Measurements from ENCODE around the gene EPC1.
"Not testable (repeated sequence)": the region's sequence is repeated elsewhere in the genome, so short reads cannot be mapped to it uniquely, and the experiment has no call there.

Gene EPC1

DNA sequence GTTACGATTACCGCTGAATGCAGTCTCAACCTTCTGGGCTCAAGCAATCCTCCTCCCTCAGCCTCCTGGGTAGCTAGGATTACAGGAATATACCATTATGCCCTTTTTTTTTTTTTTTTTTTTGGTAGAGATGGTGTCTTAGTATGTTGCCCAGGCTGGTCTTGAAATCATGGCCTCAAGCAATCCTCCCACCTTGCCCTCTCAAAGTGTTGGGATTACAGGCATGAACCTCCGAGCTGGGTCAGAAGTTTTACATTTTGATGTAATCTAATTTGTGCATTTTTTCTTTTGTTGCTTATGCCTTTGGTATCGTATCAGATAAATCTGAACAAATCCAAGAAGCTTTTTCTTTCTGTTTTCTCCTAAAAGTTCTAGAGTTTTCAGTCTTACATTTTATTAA, 87.4 kb downstream of the EPC1 start:
- no peak overlapping the region for H3K4me3 ChIP-seq (ENCODE audit: low read length)
- DNase-seq (ENCODE audit: low read depth), result no peak
- TF ChIP-seq, protein P1, sequence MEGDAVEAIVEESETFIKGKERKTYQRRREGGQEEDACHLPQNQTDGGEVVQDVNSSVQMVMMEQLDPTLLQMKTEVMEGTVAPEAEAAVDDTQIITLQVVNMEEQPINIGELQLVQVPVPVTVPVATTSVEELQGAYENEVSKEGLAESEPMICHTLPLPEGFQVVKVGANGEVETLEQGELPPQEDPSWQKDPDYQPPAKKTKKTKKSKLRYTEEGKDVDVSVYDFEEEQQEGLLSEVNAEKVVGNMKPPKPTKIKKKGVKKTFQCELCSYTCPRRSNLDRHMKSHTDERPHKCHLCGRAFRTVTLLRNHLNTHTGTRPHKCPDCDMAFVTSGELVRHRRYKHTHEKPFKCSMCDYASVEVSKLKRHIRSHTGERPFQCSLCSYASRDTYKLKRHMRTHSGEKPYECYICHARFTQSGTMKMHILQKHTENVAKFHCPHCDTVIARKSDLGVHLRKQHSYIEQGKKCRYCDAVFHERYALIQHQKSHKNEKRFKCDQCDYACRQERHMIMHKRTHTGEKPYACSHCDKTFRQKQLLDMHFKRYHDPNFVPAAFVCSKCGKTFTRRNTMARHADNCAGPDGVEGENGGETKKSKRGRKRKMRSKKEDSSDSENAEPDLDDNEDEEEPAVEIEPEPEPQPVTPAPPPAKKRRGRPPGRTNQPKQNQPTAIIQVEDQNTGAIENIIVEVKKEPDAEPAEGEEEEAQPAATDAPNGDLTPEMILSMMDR (conservative IDR thresholded peaks at IDR 0.05; ENCODE audit: low read length), result no peak

DNA sequence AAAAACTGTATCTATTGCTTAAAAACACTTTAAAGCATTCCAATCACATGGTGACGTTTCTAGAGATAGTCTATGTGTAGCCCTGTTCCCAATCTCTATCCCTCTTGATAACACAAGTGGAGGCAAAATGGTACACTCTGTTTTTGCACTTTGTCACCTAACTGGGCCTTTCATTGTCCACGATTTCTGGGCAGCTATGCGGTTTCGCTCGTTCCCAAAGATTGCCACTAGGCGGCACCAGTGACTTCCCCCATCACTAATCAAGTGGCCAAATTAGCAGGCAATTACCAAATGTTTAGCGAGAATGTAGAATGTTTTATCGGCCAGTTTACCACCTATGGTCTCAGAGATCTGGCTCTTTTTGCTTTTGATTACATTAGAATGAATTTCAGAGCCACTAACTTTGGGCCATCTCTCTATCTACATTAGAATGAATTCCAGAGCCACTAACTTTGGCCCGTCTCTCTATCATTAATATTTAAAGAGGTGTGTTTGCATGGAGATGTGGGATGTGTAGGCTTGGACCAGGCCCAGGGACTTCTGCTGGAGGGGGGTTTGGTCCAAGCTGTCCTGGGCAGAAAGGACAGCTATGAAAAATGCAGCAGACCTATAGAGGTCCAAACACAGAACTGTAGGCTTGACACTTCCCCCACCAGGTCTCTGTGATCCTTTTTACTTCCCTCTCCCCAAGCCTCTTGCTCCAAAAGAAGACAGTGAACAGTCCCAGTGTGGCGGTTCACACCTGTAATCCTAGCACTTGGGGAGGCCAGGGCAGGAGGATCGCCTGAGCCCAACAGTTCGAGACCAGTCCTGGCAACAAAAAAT, 90.1 kb downstream of the EPC1 start:
- H3K4me3 ChIP-seq (ENCODE audit: low read length), result no peak overlapping the region
- peak; percentile 35 for DNase-seq (ENCODE audit: low read depth)
- TF ChIP-seq, protein P1 (conservative IDR thresholded peaks at IDR 0.05; ENCODE audit: low read length), result peak; percentile 93

DNA sequence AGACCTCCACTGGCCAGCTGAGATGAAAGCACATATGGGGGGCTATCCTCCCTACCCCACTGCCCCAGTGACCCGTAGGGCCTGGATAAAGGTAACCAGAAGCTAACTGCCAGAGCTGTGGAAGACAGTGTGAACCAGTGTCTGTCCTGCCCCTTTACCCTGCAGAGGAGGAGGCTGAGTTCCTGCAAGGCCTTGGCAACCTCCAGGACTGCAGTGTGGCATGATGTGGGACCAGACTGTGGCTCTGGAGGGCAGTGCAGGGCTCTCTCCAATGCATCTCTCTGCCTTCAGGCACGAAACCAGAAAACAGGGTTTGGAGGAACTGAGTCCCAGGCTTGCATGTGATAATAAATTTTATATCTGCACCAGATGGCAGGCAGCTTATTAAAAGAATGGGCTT, 93.1 kb downstream of the EPC1 start:
- H3K4me3 ChIP-seq (ENCODE audit: low read length), result no peak overlapping the region

DNA sequence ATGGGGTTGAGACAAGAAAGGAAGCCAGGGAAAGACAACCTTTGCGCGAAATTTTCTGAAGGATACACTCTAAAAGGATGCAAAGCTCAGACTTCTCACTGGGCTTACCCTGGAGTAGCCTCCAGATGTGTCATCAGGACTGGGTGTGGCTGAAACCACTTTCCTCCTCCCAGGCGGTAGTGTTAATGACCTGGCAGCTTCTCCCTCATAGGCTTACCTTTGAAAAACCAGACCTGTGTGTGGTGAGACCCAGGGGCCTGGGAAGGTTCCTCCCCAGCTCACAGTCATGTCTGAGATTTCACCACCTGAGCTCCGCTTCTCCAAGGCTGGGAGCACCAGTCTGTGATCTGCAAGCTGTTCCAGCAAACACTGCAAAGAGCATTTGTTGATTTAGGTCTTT, 93.7 kb downstream of the EPC1 start:
- no peak overlapping the region for H3K4me3 ChIP-seq (ENCODE audit: low read length)
- TF ChIP-seq, protein P1 (conservative IDR thresholded peaks at IDR 0.05; ENCODE audit: low read length), result no peak
- no peak for DNase-seq (ENCODE audit: low read depth)

More for the DNA sequence above, 93.1 kb downstream of the EPC1 start:
- DNase-seq (ENCODE audit: low read depth), result no peak
- TF ChIP-seq, protein P1 (conservative IDR thresholded peaks at IDR 0.05; ENCODE audit: low read length), result no peak

DNA sequence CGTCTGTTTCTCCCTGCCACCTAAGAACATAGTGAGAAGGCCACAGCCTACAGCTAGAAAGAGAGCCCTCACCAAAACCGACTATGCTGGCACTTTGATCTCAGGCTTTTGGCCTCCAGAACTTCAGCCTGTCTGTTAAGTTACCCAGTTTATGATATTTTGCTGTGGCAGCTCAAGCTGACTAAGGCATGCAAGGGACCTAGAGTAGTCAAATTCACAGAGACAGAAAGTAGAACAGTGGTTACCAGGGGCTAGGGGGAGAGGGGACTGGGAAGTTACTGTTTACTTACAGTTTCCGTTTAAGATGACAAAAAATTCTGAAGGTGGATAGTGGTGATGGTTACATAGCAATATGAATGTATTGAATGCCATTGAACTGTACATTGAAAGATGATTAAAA, 96.5 kb downstream of the EPC1 start:
- DNase-seq (ENCODE audit: low read depth); H3K4me3 ChIP-seq (ENCODE audit: low read length): not testable (repeated sequence)

DNA sequence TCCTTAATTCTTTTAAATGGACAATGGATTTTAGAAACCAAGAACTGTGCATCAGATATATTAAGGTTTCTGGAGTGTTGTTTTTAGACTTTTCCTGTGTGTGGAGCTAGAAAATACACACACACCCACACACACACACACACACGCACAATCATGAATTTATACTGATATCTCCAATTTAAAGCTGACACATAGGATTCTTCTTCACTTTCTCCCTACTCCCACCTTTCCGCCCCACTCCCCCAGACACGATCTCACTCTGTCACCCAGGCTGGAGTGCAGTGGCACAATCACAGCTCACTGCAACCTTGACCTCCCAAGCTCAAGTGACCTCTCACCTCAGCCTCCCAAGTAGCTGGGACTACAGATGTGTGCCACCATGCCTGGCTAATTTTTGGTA, 100.3 kb downstream of the EPC1 start:
- TF ChIP-seq, protein P1 (conservative IDR thresholded peaks at IDR 0.05; ENCODE audit: low read length), result no peak
- H3K4me3 ChIP-seq (ENCODE audit: low read length), result no peak overlapping the region
- no peak for DNase-seq (ENCODE audit: low read depth)

DNA sequence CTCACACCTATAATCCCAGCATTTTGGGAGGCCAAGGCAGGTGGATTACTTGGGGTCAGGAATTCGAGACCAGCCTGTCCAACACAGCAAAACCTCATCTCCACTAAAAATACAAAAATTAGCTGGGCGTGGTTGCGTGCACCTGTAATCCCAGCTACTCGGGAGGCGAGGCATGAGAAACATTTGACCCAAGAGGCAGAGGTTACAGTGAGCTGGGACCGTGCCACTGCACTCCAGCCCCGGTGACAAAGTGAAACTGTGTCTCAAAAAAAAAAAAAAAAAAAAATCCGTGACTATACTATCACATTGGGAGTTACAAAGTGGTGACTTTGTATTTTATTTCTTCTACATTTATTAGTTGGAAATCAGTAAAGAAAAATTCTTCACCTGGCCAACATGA, 101.2 kb downstream of the EPC1 start:
- TF ChIP-seq, protein P1 (conservative IDR thresholded peaks at IDR 0.05; ENCODE audit: low read length), result no peak
- DNase-seq (ENCODE audit: low read depth), result no peak
- H3K4me3 ChIP-seq (ENCODE audit: low read length), result no peak overlapping the region

Measured in AG10803 (cell line).